HepG2 (cell line): ENCODE data around the gene ANKRD27. TPM values are rescaled to one million over a fixed set of nuclear protein-coding genes. Genes with fewer than 3 reads are reported as not detected.

Experiments
- ATAC-seq: fragments of 200-7000 bp; cut with Tn5 transposase; 3 replicates; pipeline ENCODE4 v1.9.1; 2020; ENCODE audit warnings: mild to moderate bottlenecking, moderate library complexity
- BruUV-seq: library from RNA; stranded (reverse); fragments of 400-500 nt; replicated peaks from 2 replicates; lab custom pipeline; 2021; lab: Mats Ljungman, UMichigan
- CTCF ChIA-PET: fragments of 300-600 bp; formaldehyde crosslinking; extraction: SDS; loops from one replicate; lab custom pipeline; 2021; ENCODE audit warnings: low total read pairs, inconsistent platforms, low intra/inter-chr PET ratio; lab: Yijun Ruan, JAX
- POLR2A ChIA-PET: fragments of 350-600 bp; sonication (Branson Sonifier 250); formaldehyde crosslinking; loops from one replicate; lab custom pipeline; 2020; ENCODE audit warnings: antibody characterized with exemption, inconsistent platforms; lab: Yijun Ruan, JAX
- DNase-seq: peaks from one replicate; pipeline ENCODE4 v3.0.0-alpha.2; 2015; ENCODE audit warnings: low spot score
- FAIRE-seq: peaks from 3 replicates; lab custom pipeline; 2011; peaks lifted over from hg19 to GRCh38; lab: Jason Lieb, UNC
- H2AFZ ChIP-seq: one replicate; pipeline ENCODE4 v1.6.1; 2011; ENCODE audit warnings: low read length, inconsistent platforms
- H3K27ac ChIP-seq: fragments of 300-600 bp; 3 replicates; pipeline ENCODE4 v1.8.0; 2011; ENCODE audit warnings: mixed run types, mild to moderate bottlenecking, mixed read lengths, low read length, inconsistent platforms; ENCODE audit not compliant: insufficient read depth; ENCODE audit errors: extremely low read length
- H3K27me3 ChIP-seq, 2 experiments: fragments of 200-600 bp in 1 of 2; 2 replicates in 1 of 2; 3 replicates in 1 of 2; pipeline versions ENCODE4 v1.6.0 to v1.8.0; 2011; ENCODE audit warnings: low read length in 2 of 2, mild to moderate bottlenecking in 2 of 2, moderate library complexity in 2 of 2, inconsistent platforms in 1 of 2; ENCODE audit not compliant: insufficient read depth in 2 of 2, control insufficient read depth in 1 of 2
- H3K36me3 ChIP-seq, 2 experiments: fragments of 200-600 bp in 1 of 2; replicated peaks in 1 of 2; 2 replicates in 1 of 2; 3 replicates in 1 of 2; pipeline versions ENCODE4 v1.5.1 to v1.8.0; 2011; ENCODE audit warnings: low read length in 2 of 2, inconsistent platforms in 1 of 2; ENCODE audit not compliant: insufficient read depth in 2 of 2, control insufficient read depth in 1 of 2
- H3K4me1 ChIP-seq: 2 replicates; pipeline ENCODE4 v1.5.1; 2012; ENCODE audit warnings: low read length, inconsistent platforms; ENCODE audit not compliant: insufficient read depth
- H3K4me2 ChIP-seq: 2 replicates; pipeline ENCODE4 v1.6.0; 2011; ENCODE audit warnings: low read depth, low read length, inconsistent platforms
- H3K4me3 ChIP-seq, 3 experiments: fragments of 200-600 bp in 1 of 3; sonication (generic), shearing (Covaris generic) in 1 of 3; replicated peaks in 1 of 3; 2 replicates each; pipeline ENCODE4 v1.5.1; 2011 to 2016; ENCODE audit warnings: low read length in 3 of 3, inconsistent platforms in 2 of 3, low read depth in 2 of 3, mild to moderate bottlenecking in 2 of 3, control low read depth in 1 of 3, mixed read lengths in 1 of 3; ENCODE audit not compliant: insufficient read depth in 1 of 3
- H3K79me2 ChIP-seq: one replicate; pipeline ENCODE4 v1.6.1; 2011; ENCODE audit warnings: low read length, inconsistent platforms; ENCODE audit not compliant: insufficient read depth
- H3K9ac ChIP-seq: 2 replicates; pipeline ENCODE4 v1.6.0; 2011; ENCODE audit warnings: mild to moderate bottlenecking, low read depth, low read length, inconsistent platforms; ENCODE audit not compliant: insufficient read depth
- H3K9me3 ChIP-seq: 2 replicates; pipeline ENCODE4 v1.5.1; 2012; ENCODE audit warnings: mild to moderate bottlenecking, low read length
- H4K20me1 ChIP-seq: 2 replicates; pipeline ENCODE4 v1.6.0; 2011; ENCODE audit warnings: inconsistent platforms, mild to moderate bottlenecking, low read length, moderate library complexity; ENCODE audit not compliant: insufficient read depth
- CCAR2 ChIP-seq: fragments of 200-400 bp; formaldehyde crosslinking; optimal IDR thresholded peaks from 2 replicates; pipeline ENCODE3; 2018; ENCODE audit warnings: low read depth, mild to moderate bottlenecking, low read length, moderate library complexity
- FOXP4 ChIP-seq: sonication (generic); formaldehyde crosslinking; IDR thresholded peaks from 2 replicates; pipeline ENCODE4 v1.4.0; 2020; ENCODE audit warnings: missing genetic modification reagents
- MEF2D ChIP-seq: sonication (generic); formaldehyde crosslinking; IDR thresholded peaks from 2 replicates; pipeline ENCODE4 v1.5.1; 2020; ENCODE audit warnings: mild to moderate bottlenecking, missing genetic modification reagents
- NR2F6 ChIP-seq, 2 experiments: IDR thresholded peaks; 2 replicates each; pipeline ENCODE4 v1.6.1; 2016; ENCODE audit warnings: antibody characterized with exemption in 1 of 2, mild to moderate bottlenecking in 1 of 2
- PLSCR1 ChIP-seq: sonication (generic); formaldehyde crosslinking; IDR thresholded peaks from 2 replicates; pipeline ENCODE4 v1.5.0; 2020; ENCODE audit warnings: missing genetic modification reagents, mild to moderate bottlenecking, borderline replicate concordance
- RCOR2 ChIP-seq: IDR thresholded peaks from 2 replicates; pipeline ENCODE4 v1.6.1; 2016; ENCODE audit warnings: missing biosample characterization, missing genetic modification reagents
- REL ChIP-seq: sonication (generic); formaldehyde crosslinking; conservative IDR thresholded peaks from 2 replicates; pipeline ENCODE4 v1.8.0; 2022; ENCODE audit warnings: mild to moderate bottlenecking, missing genetic modification reagents, moderate library complexity
- TMF1 ChIP-seq: sonication (generic); formaldehyde crosslinking; IDR thresholded peaks from 2 replicates; pipeline ENCODE4 v1.8.1; 2022; ENCODE audit warnings: low read depth, missing genetic modification reagents
- ZBTB46 ChIP-seq: sonication (generic); formaldehyde crosslinking; IDR thresholded peaks from 2 replicates; pipeline ENCODE4 v1.4.0; 2020; ENCODE audit warnings: mild to moderate bottlenecking, missing genetic modification reagents, borderline replicate concordance
- ZNF567 ChIP-seq: sonication (generic); formaldehyde crosslinking; IDR thresholded peaks from 2 replicates; pipeline ENCODE4 v1.8.1; 2023; ENCODE audit warnings: mild to moderate bottlenecking, missing genetic modification reagents, borderline replicate concordance
- ZNF703 ChIP-seq: sonication (generic); formaldehyde crosslinking; IDR thresholded peaks from 2 replicates; pipeline ENCODE4 v1.5.1; 2020; ENCODE audit warnings: missing genetic modification reagents, mild to moderate bottlenecking, moderate library complexity, borderline replicate concordance
- WGBS: methylation state at CpG from one replicate; pipeline ENCODE4 v1.1.6; 2017; ENCODE audit warnings: low lambda C conversion rate; 5-methylcytosine and 5-hydroxymethylcytosine counted together
- in situ Hi-C: cut with HindIII; loops from 2 replicates; pipeline ENCODE4 v1.10.0; 2017; ENCODE audit warnings: low pct_unique_long_range_greater_than_20kb; ENCODE audit not compliant: extremely low pct_ligation_motif_present
- intact Hi-C: fragments of 100-400 bp; cut with micrococcal nuclease; formaldehyde crosslinking; loops from one replicate; pipeline ENCODE4 v1.10.0; 2022; ENCODE audit not compliant: unreplicated experiment
- polyA plus RNA-seq, 8 experiments: library from polyadenylated mRNA; depleted of rRNA in 3 of 8; stranded (reverse) in 7 of 8; unstranded in 1 of 8; fragments of >200 nt; fragmentation: Illumina TruSeq in 4 of 8; extraction: Trizol in 4 of 8; gene quantifications; 2 replicates each; pipeline versions ENCODE4 v1.2.1 to v1.2.3, GENCODE V29; 2011 to 2016; ENCODE audit warnings: low read depth in 4 of 8, missing spikeins in 1 of 8, mixed read lengths in 1 of 8; ENCODE audit not compliant: insufficient read depth in 1 of 8
- total RNA-seq, 5 experiments: library from RNA; depleted of rRNA; stranded (reverse); fragments of >200 nt; fragmentation: Illumina TruSeq; extraction: Trizol; gene quantifications; 2 replicates each; pipeline ENCODE4 v1.2.3, GENCODE V29; 2016; ENCODE audit warnings: low read depth in 1 of 5

Gene ANKRD27
- total and polyA plus RNA-seq, 2 of the 13 experiments (the other 11 are each of a cell fraction or from before 2014, with no cell fraction given) = 22.2 to 23.7 TPM

- WGBS = 90% methylated on average over 13 of the region's 22 CpGs
- peaks cover 0 to 4% of the 10 kb centered on the region in 2 experiments; a peak in 2 of 5 replicates for H3K27me3 ChIP-seq
- H3K9me3 ChIP-seq = no peaks in the 10 kb centered on the region
- in situ Hi-C loops = no loop called here
- ATAC-seq = peak; percentile 26; the same call in 2 of the 3 replicates
- TF ChIP-seq NR2F6 (IDR thresholded peaks at IDR 0.05) (no peak), NR2F6 (CRISPR knock-in tag; IDR thresholded peaks at IDR 0.05) (no peak), RCOR2 (CRISPR knock-in tag) (no peak), PLSCR1 (CRISPR knock-in tag) (no peak), REL (CRISPR knock-in tag) (no peak), CCAR2 (no peak), FOXP4 (CRISPR knock-in tag) (no peak), ZNF567 (CRISPR knock-in tag) (no peak), TMF1 (CRISPR knock-in tag) (no peak), ZNF703 (no peak), MEF2D (CRISPR knock-in tag) (no peak), ZBTB46 (CRISPR knock-in tag) (no peak)
- H3K4me1 ChIP-seq = no peaks in the 10 kb centered on the region
- CTCF ChIA-PET = no interaction called here
- H3K9ac ChIP-seq = no peak overlapping the region
- no peaks in the 10 kb centered on the region for H3K36me3 ChIP-seq
- DNase-seq = no peak
- no peak for FAIRE-seq
- no TSS peak for BruUV-seq
- intact Hi-C loops = no loop called here
- H3K79me2 ChIP-seq = no peaks in the 10 kb centered on the region
- H3K27ac ChIP-seq = no peak overlapping the region
- no peaks in the 10 kb centered on the region for H4K20me1 ChIP-seq
- H3K4me2 ChIP-seq = no peak overlapping the region
- POLR2A ChIA-PET = no interaction called here
- no peak overlapping the region for H3K4me3 ChIP-seq
- no peak overlapping the region for H2AFZ ChIP-seq
Measured at GRCh38 chr19:32720936-32721250, 45.9 kb upstream of the ANKRD27 start.
